Type B pancreatic cell (in vitro differentiated cells): ENCODE measurements around the gene RPRD2. TPM values are rescaled to one million over a fixed set of nuclear protein-coding genes. Genes with fewer than 3 reads are reported as not detected.

Experiments used
- DNase-seq: peaks from one replicate; pipeline ENCODE4 v3.0.0; 2021; ENCODE audit warnings: mixed read lengths; ENCODE audit not compliant: unreplicated experiment; ENCODE audit errors: extremely low spot score
- H3K27ac Mint-ChIP-seq: 2 replicates; pipeline ENCODE4 v1.8.0; 2021; ENCODE audit warnings: mild to moderate bottlenecking, mixed read lengths
- H3K27me3 Mint-ChIP-seq: 2 replicates; pipeline ENCODE4 v1.8.0; 2021; ENCODE audit warnings: mixed read lengths
- H3K36me3 Mint-ChIP-seq: 2 replicates; pipeline ENCODE4 v1.8.0; 2021; ENCODE audit warnings: mixed read lengths
- H3K4me1 Mint-ChIP-seq: one replicate; pipeline ENCODE4 v1.8.0; 2021; ENCODE audit warnings: mixed read lengths; ENCODE audit not compliant: unreplicated experiment
- H3K4me3 Mint-ChIP-seq: 2 replicates; pipeline ENCODE4 v1.8.0; 2021; ENCODE audit warnings: mild to moderate bottlenecking, mixed read lengths
- H3K9me3 Mint-ChIP-seq: 2 replicates; pipeline ENCODE4 v1.8.0; 2021; ENCODE audit warnings: mixed read lengths
- total RNA-seq: library from RNA; stranded (reverse); gene quantifications from 2 replicates; pipeline ENCODE4 v1.2.1, GENCODE V29; 2021; ENCODE audit warnings: low replicate concordance
- TF ChIP-seq, protein P1 (sequence below): fragments of 200-600 bp; sonication (generic); conservative IDR thresholded peaks from 2 replicates; pipeline ENCODE4 v1.5.0; 2021; ENCODE audit warnings: antibody characterized with exemption, mild to moderate bottlenecking

The RPRD2 gene
- total RNA-seq, 1 donor from 2014 or later = 37.8 TPM

DNA sequence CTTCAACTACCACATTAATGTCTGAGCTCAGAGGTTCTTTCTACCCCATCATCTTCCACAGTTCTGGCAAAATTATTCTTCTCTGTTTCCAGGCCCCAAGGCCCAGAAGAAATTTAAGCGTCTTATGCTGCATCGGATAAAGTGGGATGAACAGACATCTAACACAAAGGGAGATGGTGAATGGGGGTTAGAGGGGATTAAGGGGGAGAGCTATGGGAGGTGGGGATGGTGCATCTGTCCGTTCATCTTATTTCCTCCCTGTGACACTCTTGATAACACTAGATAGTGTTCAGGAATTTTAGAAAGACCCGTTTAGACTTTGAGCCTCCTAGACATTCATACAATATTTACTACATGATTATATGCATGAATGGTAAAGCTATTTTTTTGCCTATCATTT, 17.6 kb upstream of the RPRD2 start:
- Mint-ChIP-seq H3K27me3 (no peaks in the 10 kb centered on the region), H3K4me1 (no peaks in the 10 kb centered on the region), H3K36me3 (peaks cover 40% of the 10 kb centered on the region), H3K9me3 (no peaks in the 10 kb centered on the region), H3K4me3 (no peak overlapping the region), H3K27ac (no peak overlapping the region)
- TF ChIP-seq, protein P1, sequence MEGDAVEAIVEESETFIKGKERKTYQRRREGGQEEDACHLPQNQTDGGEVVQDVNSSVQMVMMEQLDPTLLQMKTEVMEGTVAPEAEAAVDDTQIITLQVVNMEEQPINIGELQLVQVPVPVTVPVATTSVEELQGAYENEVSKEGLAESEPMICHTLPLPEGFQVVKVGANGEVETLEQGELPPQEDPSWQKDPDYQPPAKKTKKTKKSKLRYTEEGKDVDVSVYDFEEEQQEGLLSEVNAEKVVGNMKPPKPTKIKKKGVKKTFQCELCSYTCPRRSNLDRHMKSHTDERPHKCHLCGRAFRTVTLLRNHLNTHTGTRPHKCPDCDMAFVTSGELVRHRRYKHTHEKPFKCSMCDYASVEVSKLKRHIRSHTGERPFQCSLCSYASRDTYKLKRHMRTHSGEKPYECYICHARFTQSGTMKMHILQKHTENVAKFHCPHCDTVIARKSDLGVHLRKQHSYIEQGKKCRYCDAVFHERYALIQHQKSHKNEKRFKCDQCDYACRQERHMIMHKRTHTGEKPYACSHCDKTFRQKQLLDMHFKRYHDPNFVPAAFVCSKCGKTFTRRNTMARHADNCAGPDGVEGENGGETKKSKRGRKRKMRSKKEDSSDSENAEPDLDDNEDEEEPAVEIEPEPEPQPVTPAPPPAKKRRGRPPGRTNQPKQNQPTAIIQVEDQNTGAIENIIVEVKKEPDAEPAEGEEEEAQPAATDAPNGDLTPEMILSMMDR = no peak
- no peak for DNase-seq

DNA sequence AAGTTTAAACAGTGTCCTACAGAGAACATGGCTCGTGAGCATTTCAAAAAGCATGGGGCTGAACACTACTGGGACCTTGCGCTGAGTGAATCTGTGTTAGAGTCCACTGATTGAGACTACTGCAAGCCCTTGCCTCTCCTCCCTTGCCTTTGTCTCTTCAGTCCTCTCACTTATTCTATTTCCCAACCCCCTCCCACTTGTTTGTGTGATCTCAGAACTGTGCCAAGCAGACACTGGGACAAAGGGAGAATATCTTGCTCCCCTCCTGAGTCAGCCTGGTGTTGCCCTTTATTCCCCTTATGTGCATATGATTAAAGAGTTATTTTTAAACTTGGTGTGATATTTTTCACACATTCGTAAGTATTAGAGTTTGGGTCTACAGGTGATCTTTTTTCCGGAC, 11.1 kb upstream of the RPRD2 start:
- DNase-seq = no peak
- peaks cover 26% of the 10 kb centered on the region for H3K36me3 Mint-ChIP-seq
- no peaks in the 10 kb centered on the region for H3K27me3 Mint-ChIP-seq
- TF ChIP-seq, protein P1 = no peak
- H3K4me1 Mint-ChIP-seq = no peaks in the 10 kb centered on the region
- no peaks in the 10 kb centered on the region for H3K9me3 Mint-ChIP-seq
- no peak overlapping the region for H3K27ac Mint-ChIP-seq
- no peak overlapping the region for H3K4me3 Mint-ChIP-seq

DNA sequence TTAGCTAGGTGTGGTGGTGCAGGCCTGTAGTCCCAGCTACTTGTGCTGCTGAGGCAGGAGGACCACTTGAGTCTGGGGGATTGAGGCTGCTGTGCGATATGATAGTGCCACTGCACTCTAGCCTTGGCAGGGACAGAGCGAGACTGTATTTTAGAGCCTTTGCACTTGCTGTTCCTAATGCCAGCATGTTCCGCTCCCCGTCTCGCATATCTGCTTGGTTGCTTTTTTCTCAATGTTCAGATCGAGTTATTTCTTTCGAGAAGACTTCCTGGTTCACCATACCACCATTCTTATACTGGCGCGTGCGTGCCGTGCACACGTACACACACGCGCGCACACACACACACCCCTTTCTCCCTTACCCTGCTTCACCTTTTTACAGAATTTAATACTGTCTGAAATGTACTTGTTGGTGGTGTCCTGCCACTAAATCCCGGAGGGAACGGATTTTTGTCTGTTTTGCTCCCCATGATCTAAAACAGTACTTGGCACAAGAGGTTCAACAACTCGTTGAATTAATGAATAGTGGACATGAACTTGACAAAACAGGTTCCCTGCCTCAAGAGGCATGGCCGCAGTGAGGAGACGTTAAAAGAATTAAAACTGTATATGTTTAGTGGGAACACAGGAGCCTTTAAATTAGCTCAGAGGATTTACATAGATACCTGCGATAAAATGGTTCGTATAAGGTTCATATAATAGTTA, 1.1 kb upstream of the RPRD2 start:
- H3K27ac Mint-ChIP-seq = peak overlapping the region; percentile 97
- no peak for DNase-seq

DNA sequence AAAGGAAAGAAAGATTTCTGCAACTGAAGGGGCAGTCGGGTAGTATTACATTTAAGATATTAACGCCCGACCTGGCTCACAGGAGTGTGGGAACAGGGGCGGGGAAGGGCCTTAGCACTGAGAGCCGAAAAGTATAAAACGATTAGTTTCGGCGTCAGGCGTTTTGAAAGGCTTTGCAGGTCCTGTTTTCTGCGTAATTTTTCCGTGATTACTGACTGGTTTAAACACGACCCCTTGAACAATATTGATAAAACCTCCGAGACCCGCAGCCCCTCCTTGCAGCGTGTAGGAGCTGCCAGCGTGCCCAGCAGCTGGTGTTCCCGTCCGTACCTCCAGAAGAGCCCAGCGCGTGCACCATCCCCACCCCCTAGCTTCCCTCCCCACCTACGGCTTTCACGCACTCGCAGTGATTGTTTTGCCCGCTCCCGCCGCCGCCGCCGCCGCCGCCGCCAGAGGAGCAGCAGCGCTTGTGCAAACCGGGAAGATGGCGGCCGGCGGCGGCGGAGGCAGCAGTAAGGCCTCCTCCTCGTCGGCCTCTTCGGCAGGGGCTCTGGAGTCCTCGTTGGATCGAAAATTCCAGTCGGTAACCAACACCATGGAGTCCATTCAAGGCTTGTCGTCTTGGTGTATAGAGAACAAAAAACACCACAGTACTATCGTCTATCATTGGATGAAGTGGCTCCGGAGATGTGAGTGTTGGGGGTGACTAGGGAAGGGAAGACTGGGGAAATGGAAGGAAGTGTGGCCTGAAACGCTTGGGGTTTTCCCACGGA, 470 bp downstream of the RPRD2 start:
- Mint-ChIP-seq H3K9me3 (no peaks in the 10 kb centered on the region), H3K27me3 (no peaks in the 10 kb centered on the region), H3K4me1 (peaks cover 16% of the 10 kb centered on the region), H3K4me3 (peak overlapping the region; percentile 98), H3K36me3 (peaks cover 4% of the 10 kb centered on the region), H3K27ac (peak overlapping the region; percentile 97)
- TF ChIP-seq, protein P1 = peak; percentile 16
- DNase-seq = peak; percentile 85

More for the DNA sequence above, 1.1 kb upstream of the RPRD2 start:
- Mint-ChIP-seq H3K27me3 (no peaks in the 10 kb centered on the region), H3K4me1 (peaks cover 16% of the 10 kb centered on the region), H3K36me3 (peaks cover 6% of the 10 kb centered on the region), H3K4me3 (peak overlapping the region; percentile 98), H3K9me3 (no peaks in the 10 kb centered on the region)
- TF ChIP-seq, protein P1 = no peak

DNA sequence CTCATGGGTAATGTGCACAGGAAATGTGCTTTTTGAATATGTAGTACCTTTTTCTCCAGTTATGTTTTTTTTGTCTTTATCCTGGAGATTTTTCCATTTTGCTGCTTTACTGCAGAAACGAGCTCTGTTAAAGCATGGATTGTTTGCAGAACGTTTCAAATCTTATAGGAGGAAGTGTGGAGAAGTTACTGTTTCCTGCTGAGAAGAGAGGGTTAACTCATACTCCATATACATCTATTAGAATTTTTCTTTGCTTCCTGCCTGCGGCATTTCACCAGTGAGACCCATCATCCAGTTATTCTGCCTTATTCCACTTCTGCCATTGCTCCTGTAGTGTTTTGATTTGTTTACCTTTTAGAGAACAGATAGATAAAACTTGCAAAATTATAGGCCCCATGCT, 2.0 kb downstream of the RPRD2 start:
- peak overlapping the region; percentile 97 for H3K27ac Mint-ChIP-seq
- TF ChIP-seq, protein P1 = no peak
- H3K36me3 Mint-ChIP-seq = peaks cover 4% of the 10 kb centered on the region
- DNase-seq = no peak
- H3K4me1 Mint-ChIP-seq = peaks cover 16% of the 10 kb centered on the region
- no peaks in the 10 kb centered on the region for H3K9me3 Mint-ChIP-seq
- H3K4me3 Mint-ChIP-seq = peak overlapping the region; percentile 98
- H3K27me3 Mint-ChIP-seq = no peaks in the 10 kb centered on the region
